BE2C (cell line): Measurements from ENCODE around the gene CHRNA4.

Experiments used
- DNase-seq: peaks from one replicate; pipeline ENCODE4 v3.0.0-alpha.2; 2020
- H3K27me3 ChIP-seq: fragments of 250-450 bp; sonication (Bioruptor Pico); 2 replicates; pipeline ENCODE4 v1.5.1; 2020; ENCODE audit warnings: mild to moderate bottlenecking
- H3K36me3 ChIP-seq: fragments of 250-450 bp; sonication (Bioruptor Pico); 2 replicates; pipeline ENCODE4 v1.5.1; 2020; ENCODE audit warnings: mild to moderate bottlenecking
- H3K4me1 ChIP-seq: fragments of 250-450 bp; sonication (Bioruptor Pico); 2 replicates; pipeline ENCODE4 v1.5.1; 2020
- H3K4me3 ChIP-seq: 2 replicates; pipeline ENCODE4 v1.5.1; 2011; ENCODE audit warnings: low read depth, low read length
- H3K9me3 ChIP-seq: fragments of 250-450 bp; sonication (Bioruptor Pico); 2 replicates; pipeline ENCODE4 v1.5.1; 2020
- TF ChIP-seq, protein P1 (sequence below): IDR thresholded peaks from 2 replicates; pipeline ENCODE4 v1.5.1; 2012; ENCODE audit warnings: mild to moderate bottlenecking, low read depth, low read length

CHRNA4 gene

DNA sequence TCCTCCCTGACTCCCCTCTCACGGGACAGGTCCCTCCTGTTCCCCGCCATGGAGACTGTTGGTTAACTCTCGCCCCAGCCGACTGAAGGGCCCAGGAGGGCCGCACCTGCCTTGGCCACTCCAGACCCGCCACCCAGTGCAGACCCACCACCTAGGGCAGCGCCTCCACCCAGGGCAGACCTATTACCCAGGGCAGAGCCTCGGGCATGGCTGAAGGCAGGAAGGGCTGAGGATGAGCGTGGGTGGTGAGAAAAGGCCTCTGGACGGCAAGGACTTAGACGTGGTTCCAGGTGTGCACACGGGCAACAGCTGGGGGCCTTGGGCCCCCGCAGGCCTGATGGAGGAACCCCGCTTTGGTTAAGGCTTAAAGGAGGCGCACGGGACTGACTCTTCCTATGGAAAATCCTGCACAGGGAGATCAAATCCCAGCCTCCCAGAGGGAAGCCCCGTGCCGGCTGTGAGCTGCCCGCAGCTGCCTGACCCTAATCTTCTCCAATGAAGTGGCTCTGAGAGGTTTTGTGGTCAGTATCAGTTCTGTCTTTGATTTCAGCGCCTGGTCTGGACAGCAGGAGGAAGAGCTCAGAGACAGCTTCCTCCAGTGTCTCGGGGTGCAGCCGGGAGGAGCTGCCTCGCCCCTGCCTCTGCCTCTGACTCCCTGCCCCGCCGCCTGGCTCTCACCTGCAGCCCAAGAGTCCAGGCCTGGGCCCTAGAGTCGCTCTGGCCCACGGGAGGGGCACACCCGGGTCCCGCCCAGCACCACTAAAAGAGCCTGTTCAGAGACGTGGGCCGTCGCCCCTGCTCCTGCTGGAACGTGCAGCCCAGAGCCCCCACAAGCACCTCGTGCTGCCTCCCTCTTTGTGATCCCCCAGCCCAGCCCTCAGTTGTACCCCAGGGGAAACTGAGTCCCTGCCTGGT lies 12.1 kb upstream of the CHRNA4 start:
- Histone ChIP-seq H3K4me1 (no peaks in the 10 kb centered on the region), H3K9me3 (no peaks in the 10 kb centered on the region), H3K27me3 (peaks cover 9% of the 10 kb centered on the region), H3K4me3 (no peak overlapping the region), H3K36me3 (no peaks in the 10 kb centered on the region)
- no peak for DNase-seq
- TF ChIP-seq, protein P1, sequence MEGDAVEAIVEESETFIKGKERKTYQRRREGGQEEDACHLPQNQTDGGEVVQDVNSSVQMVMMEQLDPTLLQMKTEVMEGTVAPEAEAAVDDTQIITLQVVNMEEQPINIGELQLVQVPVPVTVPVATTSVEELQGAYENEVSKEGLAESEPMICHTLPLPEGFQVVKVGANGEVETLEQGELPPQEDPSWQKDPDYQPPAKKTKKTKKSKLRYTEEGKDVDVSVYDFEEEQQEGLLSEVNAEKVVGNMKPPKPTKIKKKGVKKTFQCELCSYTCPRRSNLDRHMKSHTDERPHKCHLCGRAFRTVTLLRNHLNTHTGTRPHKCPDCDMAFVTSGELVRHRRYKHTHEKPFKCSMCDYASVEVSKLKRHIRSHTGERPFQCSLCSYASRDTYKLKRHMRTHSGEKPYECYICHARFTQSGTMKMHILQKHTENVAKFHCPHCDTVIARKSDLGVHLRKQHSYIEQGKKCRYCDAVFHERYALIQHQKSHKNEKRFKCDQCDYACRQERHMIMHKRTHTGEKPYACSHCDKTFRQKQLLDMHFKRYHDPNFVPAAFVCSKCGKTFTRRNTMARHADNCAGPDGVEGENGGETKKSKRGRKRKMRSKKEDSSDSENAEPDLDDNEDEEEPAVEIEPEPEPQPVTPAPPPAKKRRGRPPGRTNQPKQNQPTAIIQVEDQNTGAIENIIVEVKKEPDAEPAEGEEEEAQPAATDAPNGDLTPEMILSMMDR, result no peak

DNA sequence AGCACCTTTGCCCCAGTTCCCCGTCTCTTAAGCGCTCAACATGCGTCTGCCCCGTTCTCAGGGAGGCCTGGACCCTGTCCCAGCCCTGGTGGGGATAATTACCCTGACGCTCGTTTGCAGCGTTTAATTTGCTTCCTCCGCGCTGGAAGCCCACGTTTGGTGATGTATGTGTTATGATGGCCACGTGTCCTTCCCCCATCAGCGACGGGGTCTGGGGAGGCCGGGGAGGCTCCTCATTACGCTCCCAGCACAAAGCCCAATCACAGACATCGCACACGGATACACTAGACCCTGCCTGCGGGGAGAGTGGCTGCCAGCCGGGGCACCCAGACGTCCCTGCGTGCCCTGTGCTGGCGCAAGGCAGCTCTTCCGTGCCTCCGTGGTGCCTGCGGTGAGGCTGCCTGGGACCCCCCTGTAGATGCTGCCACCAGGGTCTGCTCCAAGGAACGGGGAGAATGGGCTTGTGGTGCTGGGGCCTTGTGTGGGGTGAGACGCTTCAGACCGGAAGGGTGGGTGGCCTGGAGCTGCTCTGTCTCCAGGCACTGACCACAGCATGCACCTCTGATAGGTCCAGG lies 10.2 kb upstream of the CHRNA4 start:
- Histone ChIP-seq H3K36me3 (no peaks in the 10 kb centered on the region), H3K4me3 (no peak overlapping the region), H3K4me1 (no peaks in the 10 kb centered on the region), H3K9me3 (no peaks in the 10 kb centered on the region), H3K27me3 (peaks cover 9% of the 10 kb centered on the region)
- TF ChIP-seq, protein P1, result no peak
- no peak for DNase-seq

DNA sequence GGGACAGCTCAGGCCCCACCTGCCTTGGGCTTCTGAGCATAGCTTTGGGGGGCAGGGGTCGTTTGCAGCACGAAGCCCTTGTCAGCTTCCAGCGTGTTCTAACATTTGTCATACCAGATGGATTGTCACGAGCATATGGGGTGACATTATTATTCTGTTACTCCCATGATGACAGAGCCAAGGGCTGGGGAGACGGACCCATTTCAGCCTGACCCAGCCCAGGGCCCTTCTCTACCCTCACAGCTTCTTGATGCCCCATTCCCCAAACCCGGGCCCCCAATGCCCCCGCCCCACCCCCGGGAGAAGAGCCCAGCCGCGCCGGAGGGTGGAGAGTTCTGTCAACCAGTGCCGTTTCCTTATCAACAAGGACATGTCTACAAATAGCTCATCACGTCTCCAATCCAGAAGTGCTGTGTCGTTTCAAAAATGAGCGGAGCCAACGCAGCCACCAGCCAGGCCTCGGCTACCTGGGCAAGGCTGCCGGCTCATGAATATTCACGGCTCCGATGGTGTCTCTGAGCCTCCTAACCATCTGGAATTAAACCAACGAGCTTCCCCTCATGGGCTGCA lies 9.6 kb upstream of the CHRNA4 start:
- H3K4me3 ChIP-seq, result no peak overlapping the region
- H3K9me3 ChIP-seq, result no peaks in the 10 kb centered on the region
- peaks cover 9% of the 10 kb centered on the region for H3K27me3 ChIP-seq
- DNase-seq, result no peak
- TF ChIP-seq, protein P1, result no peak
- H3K36me3 ChIP-seq, result no peaks in the 10 kb centered on the region
- no peaks in the 10 kb centered on the region for H3K4me1 ChIP-seq

DNA sequence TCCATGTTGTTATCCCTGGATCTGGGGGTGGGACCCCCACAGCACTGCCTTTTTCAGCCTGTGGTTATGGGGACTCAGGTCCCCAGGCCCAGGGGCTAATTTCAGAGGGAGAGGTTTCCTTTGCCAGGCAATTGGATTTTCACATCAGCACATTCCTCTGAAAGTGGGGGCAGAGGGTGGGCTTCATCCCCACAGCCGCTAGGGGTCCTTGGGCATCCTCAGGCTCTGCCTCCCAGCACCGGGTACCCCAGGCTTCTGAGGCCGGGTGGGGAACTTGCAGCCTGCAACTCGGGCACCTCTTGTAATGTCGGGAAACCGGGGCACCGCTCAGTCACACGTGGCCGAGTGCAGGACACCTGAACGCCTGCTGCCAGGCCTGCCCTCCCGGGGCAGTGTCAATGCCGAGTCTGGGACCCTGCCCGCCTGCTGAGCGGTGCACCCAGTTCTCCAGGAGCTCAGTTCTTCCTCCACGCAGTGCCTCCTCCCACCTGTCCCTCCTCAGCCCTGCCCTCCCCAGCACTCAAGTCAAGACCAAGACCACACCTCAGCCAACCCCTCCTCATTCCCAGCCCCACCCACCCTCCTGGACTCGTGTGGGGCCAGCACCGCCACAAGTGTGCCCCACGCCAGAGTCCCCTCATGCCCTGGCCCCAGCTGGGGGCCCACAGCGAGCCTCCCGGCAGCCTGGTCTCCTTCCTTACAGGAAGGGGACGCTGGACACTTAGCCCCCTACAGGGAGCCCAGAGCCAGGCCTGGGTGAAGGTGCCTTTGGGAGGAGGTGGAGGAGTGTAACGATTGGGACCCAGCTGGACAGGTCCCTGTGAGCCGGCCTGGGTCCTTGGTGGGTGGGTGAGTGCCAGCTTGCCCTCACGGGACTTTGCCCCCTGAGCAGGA lies 8.8 kb upstream of the CHRNA4 start:
- Histone ChIP-seq H3K27me3 (peaks cover 9% of the 10 kb centered on the region), H3K36me3 (no peaks in the 10 kb centered on the region), H3K4me3 (no peak overlapping the region), H3K9me3 (no peaks in the 10 kb centered on the region), H3K4me1 (no peaks in the 10 kb centered on the region)
- TF ChIP-seq, protein P1, result 0 out of 2 replicates have a peak, but pooled peaks have one; percentile 9
- no peak for DNase-seq

DNA sequence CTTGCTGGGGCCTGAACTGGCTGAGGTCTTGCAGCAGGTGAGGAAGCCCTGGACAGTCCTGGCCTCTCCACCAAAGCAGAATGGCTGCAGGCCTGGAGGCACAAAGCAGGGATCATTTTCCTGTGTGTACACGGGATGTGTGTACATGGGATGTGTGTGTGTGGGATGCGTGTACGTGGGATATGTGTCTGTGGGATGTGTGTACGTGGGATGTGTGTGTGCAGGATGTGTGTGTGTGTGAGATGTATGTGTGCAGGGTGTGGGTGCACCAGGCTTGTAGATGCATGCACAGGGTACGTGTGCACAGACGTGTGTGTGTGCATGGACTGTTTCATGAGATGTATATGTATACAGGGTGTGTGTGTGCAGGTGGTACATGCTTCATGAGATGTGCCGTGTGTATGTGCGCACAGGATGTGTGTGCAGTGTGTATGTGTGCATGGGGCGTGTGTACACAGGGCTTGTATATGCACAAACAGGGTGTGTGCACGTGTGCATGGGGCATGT lies 7.9 kb upstream of the CHRNA4 start:
- no peaks in the 10 kb centered on the region for H3K9me3 ChIP-seq
- no peaks in the 10 kb centered on the region for H3K36me3 ChIP-seq
- H3K4me3 ChIP-seq, result no peak overlapping the region
- TF ChIP-seq, protein P1, result no peak
- peaks cover 9% of the 10 kb centered on the region for H3K27me3 ChIP-seq
- DNase-seq, result no peak
- H3K4me1 ChIP-seq, result no peaks in the 10 kb centered on the region
